Large intestine (tissue), 12 donors: ENCODE results near the gene HLA-B. TPM values are rescaled to one million over a fixed set of nuclear protein-coding genes. Genes with fewer than 3 reads are reported as not detected.
A peak's percentile ranks its signal among the peaks of the same experiment; 100 is the strongest.
"Not testable (repeated sequence)": the region's sequence is repeated elsewhere in the genome, so short reads cannot be mapped to it uniquely, and the experiment has no call there.

Experiments used
- DNase-seq, 2 donors: peaks; one replicate each; pipeline versions ENCODE4 v3.0.0 to v3.0.0-alpha.2; 2013
- H3K27ac ChIP-seq: one replicate; pipeline ENCODE4 v1.5.1; 2013; ENCODE audit warnings: low read length
- H3K27me3 ChIP-seq: 2 replicates; pipeline ENCODE4 v1.6.1; 2013; ENCODE audit warnings: low read length; ENCODE audit not compliant: control insufficient read depth, insufficient read depth
- H3K36me3 ChIP-seq: 2 replicates; pipeline ENCODE4 v1.6.1; 2013; ENCODE audit warnings: low read length; ENCODE audit not compliant: control insufficient read depth, insufficient read depth
- H3K4me1 ChIP-seq: one replicate; pipeline ENCODE4 v1.6.1; 2013; ENCODE audit warnings: low read length; ENCODE audit not compliant: control insufficient read depth, insufficient read depth
- H3K4me3 ChIP-seq: one replicate; pipeline ENCODE4 v1.5.1; 2013; ENCODE audit warnings: low read length
- H3K9me3 ChIP-seq: one replicate; pipeline ENCODE4 v1.6.1; 2013; ENCODE audit warnings: mild to moderate bottlenecking, low read depth, low read length, moderate library complexity; ENCODE audit not compliant: control insufficient read depth
- WGBS: methylation state at CpG from one replicate; pipeline ENCODE4 v1.1.5; 2013; ENCODE audit warnings: low lambda C conversion rate; ENCODE audit not compliant: insufficient coverage; 5-methylcytosine and 5-hydroxymethylcytosine counted together
- long read RNA-seq, 11 donors: transcript quantifications; one replicate each; lab custom pipeline, GENCODE V29; 2026
- polyA plus RNA-seq: library from polyadenylated mRNA; unstranded; fragments of 120-200 nt; gene quantifications from one replicate; pipeline ENCODE4 v1.2.1, GENCODE V29; 2013

The HLA-B gene
- polyA plus RNA-seq: 353 TPM
- long read RNA-seq, donor 1, transcript HLA-B-249 (8 exons, 1,547 nt): major isoform, 35 of 62 reads
- long read RNA-seq, donor 1, partial matches to known transcripts: 23 of 62 reads
- long read RNA-seq, donor 1, other reads (novel, unspliced or antisense): 0 of 62 reads
- long read RNA-seq, donor 2, transcript HLA-B-249 (8 exons, 1,547 nt): major isoform, 71 of 129 reads
- long read RNA-seq, donor 2, transcript HLA-B-253 (2 exons, 753 nt): minor isoform, 11 of 129 reads
- long read RNA-seq, donor 2, partial matches to known transcripts: 41 of 129 reads
- long read RNA-seq, donor 2, other reads (novel, unspliced or antisense): 0 of 129 reads
- long read RNA-seq, donor 3, transcript HLA-B-253 (2 exons, 753 nt): minor isoform, 14 of 258 reads
- long read RNA-seq, donor 3, transcript HLA-B-249 (8 exons, 1,547 nt): major isoform, 149 of 258 reads
- long read RNA-seq, donor 3, transcript HLA-B-254 (3 exons, 917 nt): minor isoform, 7 of 258 reads
- long read RNA-seq, donor 3, partial matches to known transcripts: 81 of 258 reads
- long read RNA-seq, donor 3, other reads (novel, unspliced or antisense): 5 of 258 reads
- long read RNA-seq, donor 4, transcript HLA-B-249 (8 exons, 1,547 nt): major isoform, 8 of 10 reads
- long read RNA-seq, donor 4, partial matches to known transcripts: 0 of 10 reads
- long read RNA-seq, donor 4, other reads (novel, unspliced or antisense): 0 of 10 reads
- long read RNA-seq, donor 5, transcript HLA-B-249 (8 exons, 1,547 nt): major isoform, 33 of 33 reads
- long read RNA-seq, donor 5, partial matches to known transcripts: 0 of 33 reads
- long read RNA-seq, donor 5, other reads (novel, unspliced or antisense): 0 of 33 reads
- long read RNA-seq, donor 6, transcript HLA-B-249 (8 exons, 1,547 nt): major isoform, 92 of 171 reads
- long read RNA-seq, donor 6, transcript HLA-B-253 (2 exons, 753 nt): minor isoform, 10 of 171 reads
- long read RNA-seq, donor 6, transcript HLA-B-254 (3 exons, 917 nt): minor isoform, 7 of 171 reads
- long read RNA-seq, donor 6, partial matches to known transcripts: 48 of 171 reads
- long read RNA-seq, donor 6, other reads (novel, unspliced or antisense): 12 of 171 reads
- long read RNA-seq, donor 7, transcript HLA-B-249 (8 exons, 1,547 nt): major isoform, 17 of 22 reads
- long read RNA-seq, donor 7, partial matches to known transcripts: 0 of 22 reads
- long read RNA-seq, donor 7, other reads (novel, unspliced or antisense): 0 of 22 reads
- long read RNA-seq, donor 8, transcript HLA-B-253 (2 exons, 753 nt): minor isoform, 20 of 339 reads
- long read RNA-seq, donor 8, transcript HLA-B-249 (8 exons, 1,547 nt): major isoform, 161 of 339 reads
- long read RNA-seq, donor 8, transcript HLA-B-254 (3 exons, 917 nt): minor isoform, 10 of 339 reads
- long read RNA-seq, donor 8, partial matches to known transcripts: 116 of 339 reads
- long read RNA-seq, donor 8, other reads (novel, unspliced or antisense): 30 of 339 reads
- long read RNA-seq, donor 9, transcript HLA-B-249 (8 exons, 1,547 nt): major isoform, 62 of 97 reads
- long read RNA-seq, donor 9, transcript HLA-B-253 (2 exons, 753 nt): minor isoform, 6 of 97 reads
- long read RNA-seq, donor 9, partial matches to known transcripts: 26 of 97 reads
- long read RNA-seq, donor 9, other reads (novel, unspliced or antisense): 0 of 97 reads
- long read RNA-seq, donor 10, transcript HLA-B-253 (2 exons, 753 nt): minor isoform, 8 of 139 reads
- long read RNA-seq, donor 10, transcript HLA-B-254 (3 exons, 917 nt): minor isoform, 6 of 139 reads
- long read RNA-seq, donor 10, transcript HLA-B-249 (8 exons, 1,547 nt): major isoform, 81 of 139 reads
- long read RNA-seq, donor 10, partial matches to known transcripts: 43 of 139 reads
- long read RNA-seq, donor 10, other reads (novel, unspliced or antisense): 0 of 139 reads
- long read RNA-seq, donor 11, transcript HLA-B-253 (2 exons, 753 nt): minor isoform, 8 of 91 reads
- long read RNA-seq, donor 11, transcript HLA-B-249 (8 exons, 1,547 nt): major isoform, 51 of 91 reads
- long read RNA-seq, donor 11, partial matches to known transcripts: 20 of 91 reads
- long read RNA-seq, donor 11, other reads (novel, unspliced or antisense): 6 of 91 reads

GRCh38 chr6:31356946-31357466, at the start of gene HLA-B:
Gene HLA-B, minus strand, starts transcription at chr6:31357179. Its CDS starts 21 bp downstream, at chr6:31357158.
- peak; percentile 82 to 86 for DNase-seq
- peak within 1 kb of the TSS; percentile 70 for H3K27ac ChIP-seq
- H3K9me3 ChIP-seq: no peaks in the 10 kb centered on the region
- H3K27me3 ChIP-seq: peaks cover 12% of the 10 kb centered on the region
- H3K36me3 ChIP-seq: peaks cover 18% of the 10 kb centered on the region
- peak within 1 kb of the TSS; percentile 65 for H3K4me3 ChIP-seq
- H3K4me1 ChIP-seq: no peaks in the 10 kb centered on the region
- no CpG with 5 or more reads among the region's 39 CpGs for WGBS

DNA sequence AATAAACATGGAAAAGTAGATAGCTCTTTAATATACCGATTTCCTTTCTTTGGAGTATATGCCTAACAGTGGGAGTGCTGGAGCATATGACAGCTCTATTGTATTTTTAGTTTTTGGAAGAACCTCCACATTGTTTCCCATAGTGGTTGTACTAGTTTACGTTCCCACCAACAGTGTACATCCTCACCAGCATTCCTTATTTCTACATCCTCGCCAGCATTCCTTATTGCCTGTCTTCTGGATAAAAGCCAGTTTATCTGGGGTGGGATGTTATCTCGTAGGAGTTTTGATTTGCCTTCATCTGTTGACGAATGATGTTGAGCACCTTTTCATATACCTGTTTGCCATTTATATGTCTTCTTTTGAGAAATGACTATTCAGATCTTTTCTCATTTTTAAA, 49.0 kb upstream of the HLA-B start:
- WGBS: 100% methylated on average over 2 of the region's 5 CpGs
- Histone ChIP-seq H3K4me3 (no peak overlapping the region), H3K9me3 (peaks cover 3% of the 10 kb centered on the region), H3K27me3 (peaks cover 49% of the 10 kb centered on the region), H3K36me3 (no peaks in the 10 kb centered on the region), H3K4me1 (peaks cover 8% of the 10 kb centered on the region), H3K27ac (no peak overlapping the region)
- DNase-seq: no peak

GRCh38 chr6:31404061-31404364, 47.0 kb upstream of the HLA-B start:
- WGBS: 0% methylated on average over 1 of the region's 13 CpGs
- DNase-seq, H3K36me3 ChIP-seq, H3K27ac ChIP-seq, H3K9me3 ChIP-seq, H3K4me1 ChIP-seq: not testable (repeated sequence)
- peak overlapping the region; percentile 44 for H3K4me3 ChIP-seq
- H3K27me3 ChIP-seq: peaks cover 63% of the 10 kb centered on the region

- H3K4me1 ChIP-seq: peaks cover 8% of the 10 kb centered on the region
Measured at GRCh38 chr6:31403283-31404060, 46.5 kb upstream of the HLA-B start, which contains the start of gene MICA. Gene MICA, plus strand, starts transcription at chr6:31403595. Its CDS starts 38 bp downstream, at chr6:31403633.

DNA sequence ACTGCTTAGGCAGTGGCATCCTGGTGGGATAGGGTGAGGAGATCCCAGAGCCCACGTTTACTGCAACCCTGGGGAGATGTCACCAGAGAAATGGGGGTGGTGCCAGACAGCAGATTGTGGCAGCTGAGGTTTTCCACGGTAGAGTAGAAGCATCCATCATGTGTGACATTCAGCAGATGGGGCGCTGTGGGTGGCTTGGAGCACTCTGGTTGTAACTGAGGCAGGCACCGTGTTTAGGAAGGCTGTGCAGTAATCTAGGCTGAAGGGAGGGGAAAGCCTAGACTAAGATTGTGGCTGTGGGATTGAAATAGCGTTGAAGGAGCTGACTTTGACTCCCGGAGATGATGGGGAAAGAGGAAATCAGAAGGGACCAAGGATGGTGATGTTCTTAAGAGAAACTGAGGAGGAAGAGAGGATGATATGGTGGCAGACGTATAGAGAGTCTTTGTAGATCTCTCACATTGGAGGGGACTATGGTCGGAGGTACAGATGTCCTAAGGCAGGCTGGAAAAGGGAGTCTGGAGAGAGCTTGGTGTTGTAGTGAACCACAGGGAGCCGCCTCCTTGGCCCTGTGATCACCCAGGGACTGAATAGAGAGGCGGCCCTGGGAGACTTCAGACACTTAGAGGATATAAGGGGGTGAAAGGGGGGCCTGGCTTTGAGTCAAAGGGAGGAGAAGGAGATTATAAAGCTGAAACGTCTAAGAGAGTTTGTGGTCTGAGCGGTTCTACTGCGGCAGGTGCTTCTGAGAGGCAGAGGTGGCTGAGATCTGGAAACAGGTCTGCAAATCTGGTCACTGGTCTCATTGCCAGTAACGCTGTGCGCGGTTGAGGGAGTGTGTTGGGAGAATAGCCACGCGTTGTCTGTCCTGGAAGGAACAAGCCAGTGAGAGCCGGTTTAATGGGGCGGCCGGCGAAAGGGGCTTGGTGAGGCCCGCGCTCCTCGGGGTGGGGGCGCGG, 45.6 kb upstream of the HLA-B start:
- peak in 1 of 2 donors; percentile 14 for DNase-seq
- Histone ChIP-seq H3K4me3 (peak overlapping the region; percentile 44), H3K36me3 (no peaks in the 10 kb centered on the region), H3K27ac (no peak overlapping the region), H3K4me1 (peaks cover 8% of the 10 kb centered on the region), H3K27me3 (peaks cover 68% of the 10 kb centered on the region), H3K9me3 (peaks cover 3% of the 10 kb centered on the region)
- WGBS: 60% methylated on average over 1 of the region's 27 CpGs

More at GRCh38 chr6:31403283-31404060, 46.5 kb upstream of the HLA-B start, which contains the start of gene MICA:
- Histone ChIP-seq H3K27me3 (peaks cover 63% of the 10 kb centered on the region), H3K36me3 (no peaks in the 10 kb centered on the region), H3K27ac (no peak within 1 kb of the TSS), H3K9me3 (peaks cover 3% of the 10 kb centered on the region), H3K4me3 (peak within 1 kb of the TSS; percentile 44)
- WGBS: 0% methylated on average over 2 of the region's 58 CpGs
- peak; percentile 34 to 63 for DNase-seq

GRCh38 chr6:31401403-31401802, 44.4 kb upstream of the HLA-B start:
- H3K4me1 ChIP-seq: peaks cover 8% of the 10 kb centered on the region
- H3K9me3 ChIP-seq: peaks cover 3% of the 10 kb centered on the region
- no peaks in the 10 kb centered on the region for H3K36me3 ChIP-seq
- no peak overlapping the region for H3K4me3 ChIP-seq
- no peak overlapping the region for H3K27ac ChIP-seq
- no CpG with 5 or more reads among the region's 4 CpGs for WGBS
- H3K27me3 ChIP-seq: peaks cover 64% of the 10 kb centered on the region
- DNase-seq: no peak

DNA sequence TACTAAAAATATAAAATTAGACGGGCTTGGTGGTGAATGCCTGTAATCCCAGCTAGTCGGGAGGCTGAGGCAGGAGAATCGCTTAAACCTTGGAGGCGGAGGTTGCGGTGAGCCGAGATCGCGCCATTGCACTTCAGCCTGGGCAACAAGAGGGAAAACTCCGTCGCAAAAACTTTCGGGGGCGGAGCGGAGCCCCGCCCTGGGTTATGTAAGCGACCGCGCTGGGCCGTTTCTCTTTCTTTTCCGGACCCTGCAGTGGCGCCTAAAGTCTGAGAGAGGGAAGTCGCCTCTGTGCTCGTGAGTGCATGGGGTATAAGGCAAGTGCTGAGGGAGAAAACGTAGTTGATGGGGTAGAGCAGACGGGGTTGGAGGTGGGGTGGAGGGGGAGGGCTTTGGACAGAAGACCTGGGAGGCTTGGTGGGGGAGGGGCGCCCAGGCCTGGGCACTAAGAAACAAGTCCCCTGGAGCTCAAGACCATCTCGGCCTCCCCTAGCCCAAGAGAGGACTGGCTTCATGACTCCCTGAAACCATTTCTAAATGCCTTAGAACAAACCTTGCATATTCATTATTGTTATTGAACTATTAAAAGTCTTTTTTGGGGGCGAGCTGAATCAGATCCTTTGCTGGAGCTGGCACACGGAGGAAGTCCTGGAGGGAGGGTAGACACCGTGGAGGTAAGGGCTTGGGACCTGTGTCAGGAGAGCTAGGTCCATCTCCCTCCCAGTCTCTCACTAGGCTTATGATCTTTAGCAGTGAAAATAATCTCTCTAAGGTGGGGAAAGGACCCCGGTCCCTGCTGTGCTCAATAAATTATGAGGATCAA, 43.7 kb upstream of the HLA-B start:
- Histone ChIP-seq H3K9me3 (peaks cover 3% of the 10 kb centered on the region), H3K4me1 (peaks cover 8% of the 10 kb centered on the region), H3K27ac (peak overlapping the region; percentile 77), H3K36me3 (no peaks in the 10 kb centered on the region), H3K4me3 (peak overlapping the region; percentile 66), H3K27me3 (peaks cover 61% of the 10 kb centered on the region)
- peak in 1 of 2 donors; percentile 49 for DNase-seq
- 40% methylated on average over 2 of the region's 30 CpGs for WGBS
